Measurements from ENCODE around the gene OSBPL3.

GRCh38 chr7:24750441-24751055, 229.4 kb downstream of the OSBPL3 start:
- TF ChIP-seq ZNF302 (tag by site-specific recombination; IDR thresholded peaks at IDR 0.05; ENCODE audit: low read depth) (no peak), ZNF292 (tag by site-specific recombination; IDR thresholded peaks at IDR 0.05; ENCODE audit: borderline replicate concordance, low read depth) (no peak), ELK4 (IDR thresholded peaks at IDR 0.05; ENCODE audit: borderline replicate concordance, low read depth, low read length) (no peak), CTCF (tag by site-specific recombination; IDR thresholded peaks at IDR 0.05) (no peak), ZBTB21 (tag by site-specific recombination; IDR thresholded peaks at IDR 0.05) (no peak), KLF10 (tag by site-specific recombination; IDR thresholded peaks at IDR 0.05) (no peak), ZNF121 (tag by site-specific recombination; IDR thresholded peaks at IDR 0.05) (no peak), PRDM2 (tag by site-specific recombination; IDR thresholded peaks at IDR 0.05; ENCODE audit: borderline replicate concordance) (no peak)

All from HEK293 (cell line).